ENCODE data around the gene EIF2D. TPM values are rescaled to one million over a fixed set of nuclear protein-coding genes. Genes with fewer than 3 reads are reported as not detected.

Gene EIF2D
- total and polyA plus RNA-seq, 9 of the 15 experiments (the other 6 are each of a cell fraction or from before 2014, with no cell fraction given), result 81.1 to 138 (median 93.9) TPM

DNA sequence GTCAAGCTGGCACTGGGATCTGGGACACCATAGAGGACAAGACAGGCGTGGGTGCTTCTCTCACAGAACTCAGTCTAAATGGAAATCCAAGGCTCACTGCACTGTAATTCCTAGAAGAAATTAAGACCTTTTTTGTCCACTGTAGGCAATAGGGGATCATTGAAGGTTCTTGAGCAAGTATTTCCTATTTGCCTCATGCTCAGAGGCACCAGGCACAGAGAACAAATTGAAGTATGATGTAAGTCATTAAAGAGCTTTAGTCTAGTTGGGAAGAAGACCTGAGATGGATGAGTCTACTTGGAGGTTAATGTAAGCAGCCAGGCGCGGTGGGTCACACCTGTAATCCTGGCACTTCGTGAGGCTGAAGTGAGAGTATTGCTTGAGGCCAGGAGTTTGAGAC, 34.6 kb downstream of the EIF2D start:
- Histone ChIP-seq H3K9me3 (replicated peaks; ENCODE audit: control insufficient read depth, insufficient read depth, low read depth, low read length) (no peaks in the 10 kb centered on the region), H3K4me3 (no peak overlapping the region), H3K27me3 (ENCODE audit: control insufficient read depth in 2 of 2, insufficient read depth in 2 of 2, low read length in 2 of 2) (no peaks in the 10 kb centered on the region), H4K20me1 (replicated peaks; ENCODE audit: control insufficient read depth, insufficient read depth, low read length) (no peaks in the 10 kb centered on the region), H3K27ac (ENCODE audit: extremely low read depth, low read depth, low read length) (no peak overlapping the region), H3K36me3 (ENCODE audit: control insufficient read depth, insufficient read depth, low read length) (peaks cover 20% of the 10 kb centered on the region; the same call in 1 of the 3 replicates), H3K9ac (ENCODE audit: insufficient read depth in 1 of 2, low read depth in 2 of 2, low read length in 2 of 2) (no peak overlapping the region), H3K4me2 (ENCODE audit: insufficient read depth, low read length) (no peak overlapping the region), H2AFZ (ENCODE audit: low read depth, low read length) (no peak overlapping the region), H3K9me1 (ENCODE audit: control insufficient read depth, insufficient read depth, low read length) (no peaks in the 10 kb centered on the region), H3K4me1 (replicated peaks in 1 of 2; ENCODE audit: control insufficient read depth in 2 of 2, insufficient read depth in 2 of 2, low read length in 2 of 2) (peaks cover 28 to 47% of the 10 kb centered on the region in 2 experiments), H3K79me2 (ENCODE audit: control insufficient read depth, insufficient read depth, low read length) (peaks cover 41% of the 10 kb centered on the region)
- ChIA-PET POLR2A (interaction anchor here (0.6 to 1.6 kb wide), 4 partner anchors 9 to 1957 kb away, joined by 3 to 9 read pairs (median 5); no protein-coding TSS in a partner anchor), CTCF (ENCODE audit: low intra/inter-chr PET ratio) (no interaction called here)
- FAIRE-seq (no peak), ATAC-seq (no peak), DNase-seq (ENCODE audit: extremely low read depth in 1 of 4, low spot score in 3 of 4) (no peak)
- intact Hi-C loops (cut with micrococcal nuclease), result no loop called here
- in situ Hi-C loops (cut with MboI), result loop anchor here (25.0 kb wide), 1 partner anchor 415 kb away; no protein-coding TSS in a partner anchor
- 0 out of 2 replicates have a peak, but pooled peaks have one; percentile 43 for TF ChIP-seq FOXP1 (CRISPR knock-in tag; IDR thresholded peaks at IDR 0.05)
- no peak for TF ChIP-seq BRCA1 (IDR thresholded peaks at IDR 0.05)
- TF ChIP-seq BRCA1 (CRISPR knock-in tag; IDR thresholded peaks at IDR 0.05), result no peak
- TF ChIP-seq ZKSCAN1 (IDR thresholded peaks at IDR 0.05; ENCODE audit: low read depth, low read length), result 0 out of 2 replicates have a peak, but pooled peaks have one; percentile 27
- TF ChIP-seq RBM22 (IDR thresholded peaks at IDR 0.05; ENCODE audit: low read depth, low read length, poor library complexity, severe bottlenecking), result no peak
- no peak for TF ChIP-seq FOXK2 (conservative IDR thresholded peaks at IDR 0.05 in 1 of 2, IDR thresholded peaks at IDR 0.05 in 1 of 2; ENCODE audit: low read depth in 2 of 2)
- TF ChIP-seq, protein P1, sequence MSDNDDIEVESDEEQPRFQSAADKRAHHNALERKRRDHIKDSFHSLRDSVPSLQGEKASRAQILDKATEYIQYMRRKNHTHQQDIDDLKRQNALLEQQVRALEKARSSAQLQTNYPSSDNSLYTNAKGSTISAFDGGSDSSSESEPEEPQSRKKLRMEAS (CRISPR knock-in tag; IDR thresholded peaks at IDR 0.05), result 0 out of 2 replicates have a peak, but pooled peaks have one; percentile 15
- WGBS (ENCODE audit: insufficient coverage, low coverage, missing lambda C conversion rate), result 71% methylated on average over 4 of the region's 4 CpGs
- no TSS peak for BruUV-seq (replicated peaks)
